ENCODE data around the gene KNCN.

KNCN gene

GRCh38 chr1:46549697-46550681 is 1.5 kb downstream of the KNCN start:
- TF ChIP-seq CTCF (IDR thresholded peaks at IDR 0.05) = no peak

DNA sequence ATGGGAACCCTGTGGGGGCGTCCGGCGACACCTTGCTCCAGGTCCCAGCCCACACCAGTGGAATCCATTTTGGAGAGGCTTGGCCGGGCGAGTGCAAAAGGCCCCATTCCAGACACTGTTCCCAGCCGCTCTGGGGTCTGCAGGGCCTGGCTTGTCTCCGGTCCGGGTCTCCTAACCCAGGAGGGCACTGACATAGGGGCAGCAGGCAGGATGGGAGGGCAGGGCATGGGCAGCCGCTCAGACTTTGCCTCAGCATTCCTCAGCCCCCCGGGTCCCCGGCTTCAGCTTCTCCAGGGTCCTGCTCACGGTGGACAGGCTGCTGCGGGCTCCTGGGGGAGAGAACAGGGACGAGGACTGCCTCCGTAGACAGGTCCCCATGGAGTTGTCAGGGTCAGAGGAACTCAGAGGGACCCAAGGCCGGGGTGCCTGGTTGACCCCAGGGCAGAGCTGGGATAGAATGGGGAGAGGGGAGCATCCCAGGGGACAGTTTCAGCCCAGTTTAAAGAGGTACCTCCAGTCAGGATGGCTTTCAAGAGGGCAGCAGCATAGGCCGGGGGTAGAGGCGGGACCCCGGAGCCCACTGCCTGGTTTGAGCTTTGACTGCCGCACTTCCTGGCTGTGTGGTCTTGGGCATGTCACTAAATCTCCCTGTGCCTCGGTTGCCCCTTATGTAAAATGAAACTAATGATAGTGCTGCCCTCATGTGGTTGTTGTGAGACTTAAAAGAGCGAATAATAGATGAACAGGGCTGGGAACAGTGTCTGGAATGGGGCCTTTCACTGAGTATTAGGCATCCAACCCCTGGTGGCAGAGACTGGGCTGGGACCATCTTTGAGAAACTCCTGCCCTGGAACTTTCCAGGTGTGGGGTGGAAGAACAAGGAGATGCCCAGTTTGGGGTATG is 3.7 kb downstream of the KNCN start:
- TF ChIP-seq CTCF (IDR thresholded peaks at IDR 0.05) = peak; percentile 63

GRCh38 chr1:46546210-46546609 is 5.2 kb downstream of the KNCN start:
- TF ChIP-seq CTCF (IDR thresholded peaks at IDR 0.05) = no peak

- no peak for TF ChIP-seq CTCF (IDR thresholded peaks at IDR 0.05)
Observed at GRCh38 chr1:46545784-46546183, 5.7 kb downstream of the KNCN start.

- TF ChIP-seq CTCF (IDR thresholded peaks at IDR 0.05) = no peak
Observed at GRCh38 chr1:46544561-46545240, 6.7 kb downstream of the KNCN start.

DNA sequence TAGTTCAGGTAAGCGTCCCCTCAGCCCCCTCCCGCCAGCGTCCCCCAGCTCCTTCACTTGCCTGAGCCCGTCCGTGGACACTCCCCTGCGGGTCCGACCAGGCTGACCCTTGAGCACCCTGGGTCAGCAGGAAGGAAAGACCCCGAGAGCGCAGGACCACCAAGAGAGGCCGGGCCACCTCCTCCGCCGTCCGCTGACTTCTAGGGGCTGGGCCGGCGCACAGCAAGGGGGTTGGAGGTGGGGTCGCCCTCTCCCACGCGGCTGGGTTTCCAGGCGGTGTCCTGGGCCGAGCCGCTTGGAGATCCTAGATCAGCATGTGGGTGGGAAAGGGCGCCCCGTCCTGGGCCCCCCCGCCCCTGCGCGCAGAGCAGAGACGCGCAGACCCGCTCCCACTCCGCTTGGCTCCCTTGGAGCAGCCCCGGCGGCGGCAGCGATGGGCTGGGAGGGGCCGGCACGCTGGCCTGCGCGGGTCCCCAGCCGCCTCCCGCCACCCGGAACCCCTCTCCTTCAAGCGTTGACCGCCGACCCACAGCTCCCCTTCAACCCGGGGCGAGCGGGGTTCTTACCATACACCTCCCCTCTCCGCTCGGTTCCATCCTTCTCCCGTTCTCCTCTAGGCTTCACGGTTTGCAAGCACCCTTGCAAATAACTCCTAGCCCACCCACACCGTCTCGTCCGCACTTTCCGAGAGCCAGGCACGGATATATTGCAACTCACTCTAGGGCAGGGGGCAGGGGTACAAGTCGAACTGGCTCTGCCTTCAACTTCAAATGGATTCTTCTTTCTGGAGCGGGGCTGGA is 7.5 kb downstream of the KNCN start:
- TF ChIP-seq CTCF (IDR thresholded peaks at IDR 0.05) = no peak

Data from LNCAP (cell line).